ENCODE measurements around the gene TRIM65.
"Not testable (repeated sequence)": the region's sequence is repeated elsewhere in the genome, so short reads cannot be mapped to it uniquely, and the experiment has no call there.

TRIM65 gene

GRCh38 chr17:75870228-75870627, 26.5 kb downstream of the TRIM65 start:
- DNase-seq (ENCODE audit: low spot score in 2 of 2); H3K27me3 ChIP-seq (ENCODE audit: low read depth); in situ Hi-C loops (cut with MboI; ENCODE audit: low sequenced_read_pairs); H3K4me1 ChIP-seq; H3K4me3 ChIP-seq; H3K9me3 ChIP-seq: not testable (repeated sequence)
- H3K36me3 ChIP-seq (replicated peaks) = peaks cover 12% of the 10 kb centered on the region

DNA sequence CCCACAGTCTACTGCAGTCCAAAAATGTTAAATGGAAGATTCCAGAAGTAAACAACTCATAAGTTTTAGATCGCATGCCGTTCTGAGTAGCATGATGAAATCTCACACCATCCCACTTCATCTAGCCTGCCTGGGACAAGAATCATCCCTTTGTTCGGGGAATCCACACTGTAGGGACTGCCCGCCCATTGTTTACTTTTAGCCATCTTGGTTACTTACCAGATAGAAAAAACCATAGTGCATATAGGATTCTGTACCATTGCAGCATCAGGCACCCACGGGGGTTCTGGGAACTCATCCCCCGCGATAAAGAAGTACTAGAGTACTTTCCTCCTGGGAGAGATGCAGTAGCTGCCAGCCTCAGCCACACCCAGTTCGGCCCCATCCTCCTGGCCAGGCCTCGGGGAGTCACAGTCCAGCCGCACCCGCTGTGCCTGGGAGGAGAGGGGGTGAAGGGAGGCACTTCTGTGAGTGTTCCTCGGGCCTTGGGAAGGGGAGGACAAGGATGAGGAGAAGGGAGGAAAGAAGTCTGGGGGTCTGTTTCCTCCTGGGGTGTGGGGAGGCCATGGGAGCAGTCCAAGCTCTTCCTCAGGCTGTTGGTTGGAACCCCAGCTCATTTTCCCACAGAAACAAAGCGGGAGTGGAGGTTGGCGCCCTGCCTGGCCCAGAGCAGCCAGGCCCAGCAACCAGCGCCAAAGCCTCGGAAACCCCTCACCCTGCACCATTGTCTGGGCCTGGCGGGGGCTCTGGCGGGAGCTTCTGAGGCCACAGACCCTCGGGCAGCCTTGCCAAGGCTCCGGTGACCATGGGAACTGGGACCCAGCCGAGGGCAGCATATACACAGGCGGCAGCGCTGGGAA, 27.2 kb downstream of the TRIM65 start:
- H3K4me1 ChIP-seq = peaks cover 3% of the 10 kb centered on the region
- in situ Hi-C loops (cut with MboI; ENCODE audit: low sequenced_read_pairs) = no loop called here
- DNase-seq (ENCODE audit: low spot score in 2 of 2) = no peak
- no peaks in the 10 kb centered on the region for H3K27me3 ChIP-seq (ENCODE audit: low read depth)
- peaks cover 7% of the 10 kb centered on the region; the same call in 1 of the 2 replicates for H3K36me3 ChIP-seq (replicated peaks)
- H3K9me3 ChIP-seq = no peaks in the 10 kb centered on the region
- H3K4me3 ChIP-seq = no peak overlapping the region

DNA sequence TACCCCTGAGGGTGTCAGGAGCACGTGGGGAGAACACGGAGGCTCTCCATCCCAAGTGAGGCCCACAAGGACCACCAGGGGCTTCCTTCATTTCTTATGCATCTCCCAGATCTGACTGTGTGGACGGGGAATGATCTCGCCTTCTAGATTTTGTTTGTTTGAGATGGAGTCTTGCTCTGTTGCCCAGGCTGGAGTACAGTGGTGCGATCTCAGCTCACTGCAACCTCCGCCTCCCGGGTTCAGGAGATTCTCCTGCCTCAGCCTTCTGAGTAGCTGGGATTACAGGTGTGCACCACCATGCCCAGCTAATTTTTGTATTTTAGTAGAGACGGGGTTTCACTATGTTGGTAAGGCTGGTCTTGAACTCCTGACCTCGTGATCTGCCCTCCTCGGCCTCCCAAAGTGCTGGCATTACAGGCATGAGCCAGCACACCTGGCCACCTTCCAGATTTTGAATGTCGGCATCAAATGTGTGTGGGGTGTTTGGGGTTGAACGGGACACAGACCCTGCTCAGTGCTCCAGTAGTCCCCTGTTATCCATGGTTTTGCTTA, 27.9 kb downstream of the TRIM65 start:
- H3K27me3 ChIP-seq (ENCODE audit: low read depth); H3K9me3 ChIP-seq; in situ Hi-C loops (cut with MboI; ENCODE audit: low sequenced_read_pairs); H3K36me3 ChIP-seq (replicated peaks); DNase-seq (ENCODE audit: low spot score in 2 of 2); H3K4me3 ChIP-seq; H3K4me1 ChIP-seq: not testable (repeated sequence)

- in situ Hi-C loops (cut with MboI; ENCODE audit: low sequenced_read_pairs); H3K4me3 ChIP-seq; H3K9me3 ChIP-seq; H3K36me3 ChIP-seq (replicated peaks); H3K4me1 ChIP-seq; DNase-seq (ENCODE audit: low spot score in 2 of 2); H3K27me3 ChIP-seq (ENCODE audit: low read depth): not testable (repeated sequence)
Observed at GRCh38 chr17:75865404-75866188, 31.2 kb downstream of the TRIM65 start.

DNA sequence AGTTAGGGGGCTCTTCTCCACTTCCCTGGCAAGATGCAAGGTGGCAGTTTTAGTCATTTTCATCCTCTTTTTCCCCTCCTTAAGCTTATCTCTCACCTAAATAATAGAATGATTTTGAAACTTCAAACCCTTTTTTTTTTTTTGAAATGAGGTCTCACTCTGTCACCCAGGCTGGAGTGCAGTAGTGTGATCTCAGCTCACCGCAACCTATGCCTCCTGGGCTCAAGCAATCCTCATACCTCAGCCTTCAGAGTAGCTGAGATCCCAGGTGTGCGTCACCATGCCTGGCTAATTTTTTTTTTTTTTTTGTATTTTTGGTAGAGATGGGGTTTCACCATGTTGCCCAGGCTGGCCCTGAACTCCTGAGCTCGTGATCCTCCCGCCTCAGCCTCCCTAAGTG, 31.9 kb downstream of the TRIM65 start:
- in situ Hi-C loops (cut with MboI; ENCODE audit: low sequenced_read_pairs); DNase-seq (ENCODE audit: low spot score in 2 of 2); H3K27me3 ChIP-seq (ENCODE audit: low read depth); H3K36me3 ChIP-seq (replicated peaks); H3K9me3 ChIP-seq; H3K4me1 ChIP-seq; H3K4me3 ChIP-seq: not testable (repeated sequence)

DNA sequence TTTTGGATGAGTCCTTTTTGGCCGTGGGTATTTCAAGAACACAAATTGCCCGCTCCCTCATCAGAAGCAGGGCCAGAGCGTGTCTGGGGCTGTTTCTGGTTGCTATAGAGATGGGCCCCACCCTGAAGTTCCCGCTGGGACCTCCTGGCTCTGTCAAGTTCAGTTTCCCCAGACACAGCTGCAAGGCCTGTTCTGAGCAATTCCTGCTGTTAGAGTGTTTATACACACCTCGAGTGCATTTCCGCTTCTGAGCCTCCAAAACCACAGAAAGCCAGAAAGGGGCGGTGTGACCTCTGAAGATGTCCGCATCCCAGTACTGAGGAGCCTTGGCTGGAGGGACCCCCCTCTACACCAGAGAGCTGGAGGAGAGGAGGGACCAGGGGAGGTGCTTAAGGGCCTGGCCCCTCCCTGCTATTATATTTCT, 32.3 kb downstream of the TRIM65 start:
- DNase-seq (ENCODE audit: low spot score in 2 of 2) = no peak
- no peak overlapping the region for H3K4me3 ChIP-seq
- H3K36me3 ChIP-seq (replicated peaks) = no peaks in the 10 kb centered on the region
- in situ Hi-C loops (cut with MboI; ENCODE audit: low sequenced_read_pairs) = no loop called here
- H3K4me1 ChIP-seq = no peaks in the 10 kb centered on the region
- no peaks in the 10 kb centered on the region for H3K9me3 ChIP-seq
- H3K27me3 ChIP-seq (ENCODE audit: low read depth) = no peaks in the 10 kb centered on the region

- in situ Hi-C loops (cut with MboI; ENCODE audit: low sequenced_read_pairs) = no loop called here
- no peak for DNase-seq (ENCODE audit: low spot score in 2 of 2)
Observed at GRCh38 chr17:75861927-75862317, 34.8 kb downstream of the TRIM65 start.

GRCh38 chr17:75859358-75859757, 37.4 kb downstream of the TRIM65 start:
- H3K36me3 ChIP-seq (replicated peaks); H3K9me3 ChIP-seq; H3K4me3 ChIP-seq; H3K27me3 ChIP-seq (ENCODE audit: low read depth); H3K4me1 ChIP-seq; in situ Hi-C loops (cut with MboI; ENCODE audit: low sequenced_read_pairs); DNase-seq (ENCODE audit: low spot score in 2 of 2): not testable (repeated sequence)

More at GRCh38 chr17:75861927-75862317, 34.8 kb downstream of the TRIM65 start:
- no peaks in the 10 kb centered on the region for H3K4me1 ChIP-seq
- no peak overlapping the region for H3K4me3 ChIP-seq
- no peaks in the 10 kb centered on the region for H3K36me3 ChIP-seq (replicated peaks)
- no peaks in the 10 kb centered on the region for H3K27me3 ChIP-seq (ENCODE audit: low read depth)
- H3K9me3 ChIP-seq = no peaks in the 10 kb centered on the region

- Histone ChIP-seq H3K4me3 (peak overlapping the region; percentile 69), H3K27me3 (ENCODE audit: low read depth) (no peaks in the 10 kb centered on the region), H3K4me1 (peaks cover 4% of the 10 kb centered on the region), H3K36me3 (replicated peaks) (peaks cover 2% of the 10 kb centered on the region; the same call in 1 of the 2 replicates), H3K9me3 (no peaks in the 10 kb centered on the region)
- DNase-seq (ENCODE audit: low spot score in 2 of 2) = peak in 1 of 2 experiments; percentile 19
- in situ Hi-C loops (cut with MboI; ENCODE audit: low sequenced_read_pairs) = no loop called here
Observed at GRCh38 chr17:75856062-75856756, 40.5 kb downstream of the TRIM65 start.

DNA sequence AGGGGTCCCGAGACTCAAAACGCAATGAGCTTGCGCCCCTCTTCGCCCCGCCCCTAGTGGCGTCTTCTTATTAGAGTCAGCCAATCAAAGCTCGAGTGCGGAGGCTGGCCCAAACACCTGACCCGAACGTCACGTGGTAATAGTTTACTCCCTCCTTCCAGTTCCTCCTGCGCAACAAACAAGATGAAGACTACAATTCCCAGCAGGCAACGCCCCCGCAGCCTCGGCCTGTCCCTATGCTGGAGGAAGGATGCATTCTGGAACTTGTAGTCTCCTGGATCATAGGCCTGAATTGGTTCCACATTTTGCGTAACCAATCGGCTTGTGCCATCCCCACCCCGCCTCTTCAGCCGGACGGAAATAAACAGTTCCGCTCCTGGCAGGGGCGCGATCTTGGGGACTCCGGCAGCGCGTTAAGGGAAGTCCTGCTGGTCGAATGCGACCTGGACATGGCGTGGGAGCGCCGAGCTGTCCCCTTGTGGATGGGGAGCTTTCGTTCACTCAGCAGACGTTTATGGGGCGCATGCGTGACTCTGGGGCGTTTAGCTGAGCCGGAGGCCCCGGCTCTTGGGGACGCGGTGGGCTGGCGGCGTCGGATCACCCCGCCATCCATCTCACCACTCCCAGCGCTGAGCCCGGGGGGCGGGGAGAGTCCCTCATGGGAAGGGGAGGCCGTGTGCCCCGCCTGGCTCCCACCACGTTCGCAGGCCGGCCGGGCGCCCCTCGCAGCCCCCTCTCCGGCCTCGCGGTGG, 41.3 kb downstream of the TRIM65 start, which contains the start of gene WBP2:
TSS of gene WBP2 (minus strand) at position 26 of the 752 bp plus-strand sequence. CDS start 38 bp downstream, outside the sequence.
- no peaks in the 10 kb centered on the region for H3K27me3 ChIP-seq (ENCODE audit: low read depth)
- in situ Hi-C loops (cut with MboI; ENCODE audit: low sequenced_read_pairs) = no loop called here
- peaks cover 4% of the 10 kb centered on the region for H3K4me1 ChIP-seq
- peak; percentile 99 to 100 for DNase-seq (ENCODE audit: low spot score in 2 of 2)
- peak within 1 kb of the TSS; percentile 69 for H3K4me3 ChIP-seq
- H3K9me3 ChIP-seq = no peaks in the 10 kb centered on the region
- H3K36me3 ChIP-seq (replicated peaks) = peaks cover 9% of the 10 kb centered on the region; the same call in 1 of the 2 replicates

DNA sequence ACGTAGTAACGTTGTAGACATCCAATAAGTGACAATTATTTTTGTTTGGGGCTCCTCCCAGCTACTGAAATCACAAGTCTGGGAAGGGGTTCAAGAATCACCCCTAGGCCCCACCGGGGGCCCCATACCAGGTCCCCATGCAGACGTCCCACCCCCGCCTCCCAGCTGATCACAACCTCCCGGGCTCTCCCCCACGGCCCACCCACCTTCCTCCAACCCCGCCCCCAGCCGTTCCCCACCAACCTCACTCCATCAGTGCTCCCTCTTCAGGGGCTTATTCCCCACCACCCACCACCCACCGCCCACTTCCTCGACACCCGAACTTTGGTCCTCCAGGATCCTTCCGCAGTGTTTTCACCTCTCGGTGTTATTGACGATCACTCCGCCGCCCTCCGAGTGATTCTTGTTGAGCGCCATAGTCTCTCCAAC, 41.9 kb downstream of the TRIM65 start:
- Histone ChIP-seq H3K4me3 (peak overlapping the region; percentile 69), H3K36me3 (replicated peaks) (peaks cover 9% of the 10 kb centered on the region; the same call in 1 of the 2 replicates), H3K9me3 (no peaks in the 10 kb centered on the region), H3K4me1 (peaks cover 4% of the 10 kb centered on the region), H3K27me3 (ENCODE audit: low read depth) (no peaks in the 10 kb centered on the region)
- in situ Hi-C loops (cut with MboI; ENCODE audit: low sequenced_read_pairs) = no loop called here
- no peak for DNase-seq (ENCODE audit: low spot score in 2 of 2)

GRCh38 chr17:75854101-75854748, 42.5 kb downstream of the TRIM65 start:
- DNase-seq (ENCODE audit: low spot score in 2 of 2) = no peak
- Histone ChIP-seq H3K9me3 (no peaks in the 10 kb centered on the region), H3K4me1 (peaks cover 4% of the 10 kb centered on the region), H3K27me3 (ENCODE audit: low read depth) (no peaks in the 10 kb centered on the region), H3K36me3 (replicated peaks) (peaks cover 11% of the 10 kb centered on the region), H3K4me3 (peak overlapping the region; percentile 69)
- in situ Hi-C loops (cut with MboI; ENCODE audit: low sequenced_read_pairs) = no loop called here

Data from HAP-1 (cell line).